Panc1 (cell line): ENCODE measurements around the gene ITPRIP. TPM values are rescaled to one million over a fixed set of nuclear protein-coding genes. Genes with fewer than 3 reads are reported as not detected.

Experiments
- ATAC-seq: fragments of 200-7000 bp; cut with Tn5 transposase; 2 replicates; pipeline ENCODE4 v1.9.1; 2020; ENCODE audit warnings: mild to moderate bottlenecking, moderate library complexity
- BruUV-seq: library from RNA; stranded (reverse); fragments of 400-500 nt; replicated peaks from 2 replicates; lab custom pipeline; 2021; lab: Mats Ljungman, UMichigan
- CTCF ChIA-PET: fragments of 300-600 bp; sonication (Branson Sonifier 250); formaldehyde crosslinking; loops from one replicate; lab custom pipeline; 2022; ENCODE audit warnings: antibody characterized with exemption; lab: Charles Lee
- POLR2A ChIA-PET: fragments of 300-600 bp; sonication (Branson Sonifier 250); formaldehyde crosslinking; loops from one replicate; lab custom pipeline; 2022; ENCODE audit warnings: antibody characterized with exemption; lab: Charles Lee
- DNase-seq: peaks from one replicate; pipeline ENCODE4 v3.0.0-alpha.2; 2010; ENCODE audit warnings: low read depth, low spot score
- H3K27ac ChIP-seq: 2 replicates; pipeline ENCODE4 v1.5.1; 2011; ENCODE audit warnings: mild to moderate bottlenecking, low read length, inconsistent platforms
- H3K27me3 ChIP-seq: fragments of 200-500 bp; sonication (Bioruptor generic); 2 replicates; pipeline ENCODE4 v1.6.0; 2014; ENCODE audit warnings: low read length, inconsistent platforms; ENCODE audit not compliant: control insufficient read depth, insufficient read depth
- H3K36me3 ChIP-seq: fragments of 200-500 bp; sonication (Bioruptor generic); 2 replicates; pipeline ENCODE4 v1.5.1; 2014; ENCODE audit warnings: inconsistent platforms, mild to moderate bottlenecking, low read length, moderate library complexity; ENCODE audit not compliant: control insufficient read depth, insufficient read depth
- H3K4me1 ChIP-seq: 2 replicates; pipeline ENCODE4 v1.5.1; 2011; ENCODE audit warnings: inconsistent platforms, mild to moderate bottlenecking, low read length, moderate library complexity; ENCODE audit not compliant: control insufficient read depth, insufficient read depth
- H3K4me3 ChIP-seq, 2 experiments: 2 replicates each; pipeline ENCODE4 v1.5.1; 2011 to 2012; ENCODE audit warnings: low read depth in 2 of 2, low read length in 2 of 2, mild to moderate bottlenecking in 2 of 2, inconsistent platforms in 1 of 2, moderate library complexity in 1 of 2
- H3K9me3 ChIP-seq: fragments of 200-500 bp; sonication (Bioruptor generic); 2 replicates; pipeline ENCODE4 v1.5.1; 2014; ENCODE audit warnings: low read depth, mild to moderate bottlenecking, inconsistent platforms, low read length, moderate library complexity; ENCODE audit not compliant: control insufficient read depth, insufficient read depth
- CTCF ChIP-seq: fragments of 450-650 bp; IDR thresholded peaks from 2 replicates; pipeline ENCODE4 v1.5.1; 2017; ENCODE audit warnings: mild to moderate bottlenecking
- POLR2AphosphoS5 ChIP-seq: IDR thresholded peaks from 2 replicates; pipeline ENCODE4 v1.6.1; 2012; ENCODE audit warnings: mild to moderate bottlenecking, low read depth, low read length, moderate library complexity
- SIN3A ChIP-seq: IDR thresholded peaks from 2 replicates; pipeline ENCODE4 v1.6.1; 2012; ENCODE audit warnings: low read depth, mild to moderate bottlenecking, low read length, moderate library complexity, borderline replicate concordance; ENCODE audit not compliant: insufficient read depth
- TCF7L2 ChIP-seq: IDR thresholded peaks from 2 replicates; pipeline ENCODE4 v1.6.1; 2011; ENCODE audit warnings: mild to moderate bottlenecking, low read depth, low read length, inconsistent platforms
- in situ Hi-C: cut with HindIII; loops from 2 replicates; pipeline ENCODE4 v1.10.0; 2016; ENCODE audit warnings: low sequenced_read_pairs, low pct_unique_long_range_greater_than_20kb
- intact Hi-C: fragments of 100-400 bp; cut with micrococcal nuclease; formaldehyde crosslinking; loops from one replicate; pipeline ENCODE4 v1.10.0; 2022; ENCODE audit not compliant: unreplicated experiment
- total RNA-seq: library from RNA; stranded (reverse); gene quantifications from one replicate; pipeline ENCODE4 v1.2.1, GENCODE V29; 2021; ENCODE audit not compliant: unreplicated experiment
- TF ChIP-seq, protein P1 (sequence below), 2 experiments: IDR thresholded peaks; 2 replicates each; pipeline ENCODE4 v1.6.1; 2011 to 2012; ENCODE audit warnings: low read depth in 2 of 2, control low read depth in 1 of 2, low read length in 1 of 2, mild to moderate bottlenecking in 1 of 2, moderate library complexity in 1 of 2; ENCODE audit not compliant: insufficient read depth in 1 of 2

ITPRIP gene
- total RNA-seq, 1 experiment from 2014 or later = 55.0 TPM

- no peaks in the 10 kb centered on the region for H3K36me3 ChIP-seq
- intact Hi-C loops = no loop called here
- in situ Hi-C loops = no loop called here
These were observed 7.2 kb upstream of the ITPRIP start for GRCh38 chr10:104345515-104345914.

GRCh38 chr10:104344219-104344618 lies 6.0 kb upstream of the ITPRIP start:
- intact Hi-C loops (no loop called here), in situ Hi-C loops (no loop called here)
- ChIA-PET CTCF (no interaction called here), POLR2A (no interaction called here)
- DNase-seq (no peak), ATAC-seq (no peak)
- H3K4me1 ChIP-seq = peaks cover 30% of the 10 kb centered on the region
- H3K4me3 ChIP-seq = no peak overlapping the region
- no peaks in the 10 kb centered on the region for H3K36me3 ChIP-seq
- H3K27ac ChIP-seq = no peak overlapping the region
- TF ChIP-seq SIN3A = no peak
- no peak for TF ChIP-seq TCF7L2
- TF ChIP-seq CTCF = no peak
- TF ChIP-seq POLR2AphosphoS5 = no peak
- TF ChIP-seq, protein P1, sequence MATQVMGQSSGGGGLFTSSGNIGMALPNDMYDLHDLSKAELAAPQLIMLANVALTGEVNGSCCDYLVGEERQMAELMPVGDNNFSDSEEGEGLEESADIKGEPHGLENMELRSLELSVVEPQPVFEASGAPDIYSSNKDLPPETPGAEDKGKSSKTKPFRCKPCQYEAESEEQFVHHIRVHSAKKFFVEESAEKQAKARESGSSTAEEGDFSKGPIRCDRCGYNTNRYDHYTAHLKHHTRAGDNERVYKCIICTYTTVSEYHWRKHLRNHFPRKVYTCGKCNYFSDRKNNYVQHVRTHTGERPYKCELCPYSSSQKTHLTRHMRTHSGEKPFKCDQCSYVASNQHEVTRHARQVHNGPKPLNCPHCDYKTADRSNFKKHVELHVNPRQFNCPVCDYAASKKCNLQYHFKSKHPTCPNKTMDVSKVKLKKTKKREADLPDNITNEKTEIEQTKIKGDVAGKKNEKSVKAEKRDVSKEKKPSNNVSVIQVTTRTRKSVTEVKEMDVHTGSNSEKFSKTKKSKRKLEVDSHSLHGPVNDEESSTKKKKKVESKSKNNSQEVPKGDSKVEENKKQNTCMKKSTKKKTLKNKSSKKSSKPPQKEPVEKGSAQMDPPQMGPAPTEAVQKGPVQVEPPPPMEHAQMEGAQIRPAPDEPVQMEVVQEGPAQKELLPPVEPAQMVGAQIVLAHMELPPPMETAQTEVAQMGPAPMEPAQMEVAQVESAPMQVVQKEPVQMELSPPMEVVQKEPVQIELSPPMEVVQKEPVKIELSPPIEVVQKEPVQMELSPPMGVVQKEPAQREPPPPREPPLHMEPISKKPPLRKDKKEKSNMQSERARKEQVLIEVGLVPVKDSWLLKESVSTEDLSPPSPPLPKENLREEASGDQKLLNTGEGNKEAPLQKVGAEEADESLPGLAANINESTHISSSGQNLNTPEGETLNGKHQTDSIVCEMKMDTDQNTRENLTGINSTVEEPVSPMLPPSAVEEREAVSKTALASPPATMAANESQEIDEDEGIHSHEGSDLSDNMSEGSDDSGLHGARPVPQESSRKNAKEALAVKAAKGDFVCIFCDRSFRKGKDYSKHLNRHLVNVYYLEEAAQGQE (IDR thresholded peaks at IDR 0.05; ENCODE audit: insufficient read depth in 1 of 2, low read depth in 2 of 2, low read length in 1 of 2) = no peak
- H3K27me3 ChIP-seq = no peaks in the 10 kb centered on the region
- BruUV-seq = no TSS peak
- H3K9me3 ChIP-seq = no peaks in the 10 kb centered on the region

More at GRCh38 chr10:104345515-104345914, 7.2 kb upstream of the ITPRIP start:
- TF ChIP-seq, protein P1 (IDR thresholded peaks at IDR 0.05; ENCODE audit: insufficient read depth in 1 of 2, low read depth in 2 of 2, low read length in 1 of 2) = no peak
- no TSS peak for BruUV-seq
- CTCF ChIA-PET = interaction anchor here (1.5 kb wide), 1 partner anchor 71 kb away, joined by 4 read pairs; no protein-coding TSS in a partner anchor
- DNase-seq = no peak
- Histone ChIP-seq H3K4me1 (peaks cover 26% of the 10 kb centered on the region), H3K9me3 (no peaks in the 10 kb centered on the region), H3K4me3 (no peak overlapping the region), H3K27ac (peak overlapping the region; percentile 48; the same call in 1 of the 2 replicates), H3K27me3 (no peaks in the 10 kb centered on the region)
- ATAC-seq = no peak
- POLR2A ChIA-PET = no interaction called here
